BJ (cell line): ENCODE results near the gene ZCCHC2. TPM values are rescaled to one million over a fixed set of nuclear protein-coding genes. Genes with fewer than 3 reads are reported as not detected.

Experiments
- CTCF ChIA-PET: fragments of 350-600 bp; formaldehyde crosslinking; extraction: SDS; loops from one replicate; lab custom pipeline; 2021; ENCODE audit warnings: antibody characterized with exemption, inconsistent platforms; lab: Yijun Ruan, JAX
- POLR2A ChIA-PET: fragments of 300-600 bp; sonication (Branson Sonifier 250); formaldehyde crosslinking; extraction: SDS; loops from one replicate; lab custom pipeline; 2021; ENCODE audit warnings: antibody characterized with exemption; lab: Charles Lee
- DNase-seq: peaks from one replicate; pipeline ENCODE4 v3.0.0-alpha.2; 2011; ENCODE audit warnings: low read depth
- H3K27me3 ChIP-seq: 2 replicates; pipeline ENCODE4 v1.6.0; 2011; ENCODE audit warnings: low read length; ENCODE audit not compliant: control insufficient read depth, insufficient read depth
- H3K36me3 ChIP-seq: 2 replicates; pipeline ENCODE4 v1.5.1; 2011; ENCODE audit warnings: low read length; ENCODE audit not compliant: control insufficient read depth, insufficient read depth
- H3K4me3 ChIP-seq: 2 replicates; pipeline ENCODE4 v1.5.1; 2011; ENCODE audit warnings: low read depth, mild to moderate bottlenecking, control low read depth, low read length
- CTCF ChIP-seq: IDR thresholded peaks from 2 replicates; pipeline ENCODE4 v1.5.1; 2011; ENCODE audit warnings: low read depth, mild to moderate bottlenecking, control low read depth, inconsistent platforms, low read length, moderate library complexity; ENCODE audit not compliant: insufficient read depth
- polyA plus RNA-seq: library from polyadenylated mRNA; depleted of rRNA; stranded (reverse); fragments of >200 nt; gene quantifications from 2 replicates; pipeline ENCODE4 v1.2.3, GENCODE V29; 2011

The ZCCHC2 gene
- polyA plus RNA-seq, 1 experiment = 5.8 TPM

- Histone ChIP-seq H3K4me3 (no peak overlapping the region), H3K36me3 (no peaks in the 10 kb centered on the region), H3K27me3 (peaks cover 5% of the 10 kb centered on the region)
- no peak for DNase-seq
- ChIA-PET POLR2A (no interaction called here), CTCF (interaction anchor here (1.2 kb wide), 1 partner anchor 83 kb away, joined by 3 read pairs; no protein-coding TSS in a partner anchor)
- no peak for TF ChIP-seq CTCF
Measured at GRCh38 chr18:62500966-62501591, 21.7 kb upstream of the ZCCHC2 start.

GRCh38 chr18:62505669-62506494 is 16.9 kb upstream of the ZCCHC2 start:
- no peaks in the 10 kb centered on the region for H3K27me3 ChIP-seq
- DNase-seq = no peak
- ChIA-PET POLR2A (no interaction called here), CTCF (interaction anchor here (0.9 to 1.0 kb wide), 2 partner anchors 16 to 19 kb away, joined by 3 read pairs; partner anchors contain the start of gene ZCCHC2)
- H3K36me3 ChIP-seq = no peaks in the 10 kb centered on the region
- H3K4me3 ChIP-seq = 0 out of 2 replicates have a peak overlapping the region, but pooled peaks have one; percentile 4
- TF ChIP-seq CTCF = no peak

- ChIA-PET CTCF (interaction anchor here (0.9 to 1.0 kb wide), 2 partner anchors 15 to 18 kb away, joined by 3 read pairs; partner anchors contain the start of gene ZCCHC2), POLR2A (no interaction called here)
- H3K36me3 ChIP-seq = no peaks in the 10 kb centered on the region
- TF ChIP-seq CTCF = no peak
- H3K4me3 ChIP-seq = no peak overlapping the region
- no peaks in the 10 kb centered on the region for H3K27me3 ChIP-seq
- DNase-seq = no peak
Measured at GRCh38 chr18:62506495-62507143, 16.2 kb upstream of the ZCCHC2 start.

- H3K36me3 ChIP-seq = no peaks in the 10 kb centered on the region
- CTCF ChIA-PET = no interaction called here
- no peak for DNase-seq
- no peaks in the 10 kb centered on the region for H3K27me3 ChIP-seq
- no peak overlapping the region for H3K4me3 ChIP-seq
- TF ChIP-seq CTCF = no peak
- POLR2A ChIA-PET = no interaction called here
Measured at GRCh38 chr18:62509779-62510178, 13.0 kb upstream of the ZCCHC2 start.

- ChIA-PET POLR2A (no interaction called here), CTCF (no interaction called here)
- no peak for DNase-seq
- no peak overlapping the region for H3K4me3 ChIP-seq
- no peaks in the 10 kb centered on the region for H3K27me3 ChIP-seq
- no peak for TF ChIP-seq CTCF
- H3K36me3 ChIP-seq = no peaks in the 10 kb centered on the region
Measured at GRCh38 chr18:62510789-62511188, 12.0 kb upstream of the ZCCHC2 start.
